Measurements from ENCODE around the gene VPS33A. TPM values are rescaled to one million over a fixed set of nuclear protein-coding genes. Genes with fewer than 3 reads are reported as not detected.

Gene VPS33A
- total and polyA plus RNA-seq, 2 of the 8 experiments (the other 6 are each of a cell fraction or from before 2014, with no cell fraction given): 16.4 to 41.8 TPM

- H3K56ac ChIP-seq (replicated peaks; ENCODE audit: insufficient read length, low read depth, low read length): peak within 1 kb of the TSS; percentile 3
- WGBS, 2 experiments (ENCODE audit: extremely low coverage in 1 of 2, insufficient coverage in 1 of 2, insufficient read length in 1 of 2, insufficient replicate concordance in 2 of 2, low coverage in 1 of 2, low lambda C conversion rate in 2 of 2, missing lambda C conversion rate in 1 of 2): 4% methylated on average over 45 of the region's 104 CpGs; no CpG with 5 or more reads in 1 of the 2 experiments
- H2BK15ac ChIP-seq (ENCODE audit: low read length): no peak within 1 kb of the TSS; the same call in 1 of the 2 replicates
- peak within 1 kb of the TSS in 1 of 4 experiments; percentile 28; a peak in 2 of 7 replicates for H3K9ac ChIP-seq (replicated peaks in 1 of 4; ENCODE audit: extremely low read depth in 1 of 4, low read depth in 3 of 4, low read length in 3 of 4)
- no peaks in the 10 kb centered on the region for H3K9me3 ChIP-seq (ENCODE audit: insufficient read depth in 2 of 2, low read depth in 1 of 2, low read length in 1 of 2)
- no peak within 1 kb of the TSS for H2BK20ac ChIP-seq (ENCODE audit: low read length)
- ChIA-PET POLR2A (ENCODE audit: partially characterized antibody) (interaction anchor here (1.3 to 17.6 kb wide), 2 partner anchors 10 to 17 kb away, joined by 4 to 230 read pairs; partner anchors contain the start of gene DIABLO), CTCF (ENCODE audit: partially characterized antibody) (interaction anchor here (1.0 to 4.0 kb wide), 4 partner anchors 10 to 66 kb away, joined by 3 to 18 read pairs (median 3); no protein-coding TSS in a partner anchor)
- no peaks in the 10 kb centered on the region for H3K79me1 ChIP-seq (ENCODE audit: low read depth, low read length)
- H2BK5ac ChIP-seq (ENCODE audit: low read depth, low read length): 0 out of 2 replicates have a peak within 1 kb of the TSS, but pooled peaks have one; percentile 15
- peaks cover 0 to 10% (median 3%) of the 10 kb centered on the region in 4 experiments; a peak in 5 of 7 replicates for H3K4me1 ChIP-seq (replicated peaks in 1 of 4; ENCODE audit: control insufficient read depth in 3 of 4, insufficient read depth in 4 of 4, low read length in 3 of 4)
- no peak within 1 kb of the TSS for H3K23ac ChIP-seq (ENCODE audit: insufficient read length)
- H3K4ac ChIP-seq (replicated peaks; ENCODE audit: insufficient read length, low read depth, low read length): no peak within 1 kb of the TSS
- DNase-seq (ENCODE audit: low read depth in 1 of 2, low spot score in 2 of 2) (peak in 1 of 2 experiments; percentile 87), FAIRE-seq (no peak)
- peak within 1 kb of the TSS; percentile 29 to 74 (median 54) for H3K4me3 ChIP-seq (ENCODE audit: extremely low read depth in 1 of 4, insufficient read depth in 2 of 4, low read depth in 3 of 4, low read length in 4 of 4)
- no peak within 1 kb of the TSS for H3K14ac ChIP-seq (ENCODE audit: insufficient read length)
- H2BK12ac ChIP-seq (ENCODE audit: low read depth, low read length): no peak within 1 kb of the TSS
- H3K27ac ChIP-seq (ENCODE audit: low read depth, low read length): no peak within 1 kb of the TSS
- no peak within 1 kb of the TSS for H2AK5ac ChIP-seq (ENCODE audit: low read depth, low read length)
- H3K27me3 ChIP-seq (replicated peaks in 1 of 4; ENCODE audit: control insufficient read depth in 3 of 4, extremely low read depth in 1 of 4, insufficient read depth in 3 of 4, low read length in 3 of 4): peaks cover 9 to 44% (median 27%) of the 10 kb centered on the region in 4 experiments; a peak in 6 of 7 replicates
- peak within 1 kb of the TSS; percentile 60 for H3K18ac ChIP-seq (ENCODE audit: extremely low read depth, low read length)
- H2AFZ ChIP-seq (ENCODE audit: low read length): peak within 1 kb of the TSS; percentile 97; the same call in 1 of the 2 replicates
- no peaks in the 10 kb centered on the region for H3K79me2 ChIP-seq (ENCODE audit: control insufficient read depth in 1 of 2, insufficient read depth in 2 of 2, low read length in 2 of 2)
- peaks cover 12 to 18% of the 10 kb centered on the region in 2 experiments for H4K20me1 ChIP-seq (replicated peaks in 1 of 2; ENCODE audit: control insufficient read depth in 1 of 2, insufficient read depth in 2 of 2, low read length in 2 of 2)
- no peak within 1 kb of the TSS; the same call in 1 of the 2 replicates for H4K8ac ChIP-seq (ENCODE audit: extremely low read depth, insufficient read depth, low read length)
- peaks cover 9% of the 10 kb centered on the region; the same call in 1 of the 2 replicates for H3K23me2 ChIP-seq (ENCODE audit: low read depth, low read length)
- H3K4me2 ChIP-seq (ENCODE audit: insufficient read depth in 1 of 2, low read depth in 2 of 2, low read length in 2 of 2): peak within 1 kb of the TSS; percentile 60 to 98
- no peak within 1 kb of the TSS for H4K91ac ChIP-seq (replicated peaks; ENCODE audit: insufficient read length, low read length)
- no peak within 1 kb of the TSS for H4K5ac ChIP-seq (ENCODE audit: insufficient read length, low read depth, low read length)
- no peak within 1 kb of the TSS for H2BK120ac ChIP-seq (replicated peaks; ENCODE audit: low read depth, low read length)
- H3K36me3 ChIP-seq (ENCODE audit: control insufficient read depth in 2 of 4, insufficient read depth in 4 of 4, low read length in 3 of 4): peaks cover 4 to 17% (median 14%) of the 10 kb centered on the region in 4 experiments; a peak in 7 of 8 replicates
- TF ChIP-seq E2F6 (IDR thresholded peaks at IDR 0.05) (peak; percentile 84), ATF3 (IDR thresholded peaks at IDR 0.05; ENCODE audit: insufficient read depth, low read depth, low read length) (no peak), MAX (IDR thresholded peaks at IDR 0.05) (peak; percentile 64; the same call in 1 of the 2 replicates), CTCF (IDR thresholded peaks at IDR 0.05; ENCODE audit: control extremely low read depth in 1 of 3, insufficient read depth in 1 of 3, low read depth in 1 of 3, low read length in 3 of 3) (no peak), KDM1A (IDR thresholded peaks at IDR 0.05; ENCODE audit: borderline replicate concordance, low read length) (no peak)
Observed at GRCh38 chr12:122203301-122204166, 62.8 kb downstream of the VPS33A start, which contains the start of gene B3GNT4. TSS of gene B3GNT4 (plus strand) at chr12:122203709. CDS start at chr12:122204619, 910 bp downstream.
